Measurements from ENCODE around the gene ARHGAP28. TPM values are rescaled to one million over a fixed set of nuclear protein-coding genes. Genes with fewer than 3 reads are reported as not detected.

The ARHGAP28 gene
- total RNA-seq, 3 donors from 2014 or later, result 7.3 to 13.0 (median 10.8) TPM

- Histone ChIP-seq H3K27ac (no peak overlapping the region), H3K27me3 (no peaks in the 10 kb centered on the region)
Observed at GRCh38 chr18:6746386-6746960, 17.0 kb downstream of the ARHGAP28 start.

GRCh38 chr18:6747646-6748045 is 18.1 kb downstream of the ARHGAP28 start:
- Histone ChIP-seq H3K27ac (no peak overlapping the region), H3K36me3 (no peaks in the 10 kb centered on the region), H3K4me3 (no peak overlapping the region), H3K4me1 (no peaks in the 10 kb centered on the region), H3K27me3 (no peaks in the 10 kb centered on the region), H3K9me3 (peaks cover 0 to 5% of the 10 kb centered on the region in 2 donors)
- no peak for DNase-seq (ENCODE audit: low spot score in 2 of 2)
- TF ChIP-seq CTCF (IDR thresholded peaks at IDR 0.05) (no peak), POLR2AphosphoS5 (IDR thresholded peaks at IDR 0.05) (no peak), POLR2A (IDR thresholded peaks at IDR 0.05) (no peak)
- intact Hi-C loops (cut with DNase I; ENCODE audit: low total_unique reads), result no loop called here

More at GRCh38 chr18:6746386-6746960, 17.0 kb downstream of the ARHGAP28 start:
- intact Hi-C loops (cut with DNase I; ENCODE audit: low total_unique reads), result no loop called here
- TF ChIP-seq CTCF (IDR thresholded peaks at IDR 0.05) (no peak), POLR2AphosphoS5 (IDR thresholded peaks at IDR 0.05) (no peak), POLR2A (IDR thresholded peaks at IDR 0.05) (no peak)
- H3K4me3 ChIP-seq, result no peak overlapping the region
- no peak for DNase-seq (ENCODE audit: low spot score in 2 of 2)
- H3K4me1 ChIP-seq, result no peaks in the 10 kb centered on the region
- H3K36me3 ChIP-seq, result no peaks in the 10 kb centered on the region
- H3K9me3 ChIP-seq, result peaks cover 0 to 5% of the 10 kb centered on the region in 2 donors

GRCh38 chr18:6748241-6748640 is 18.7 kb downstream of the ARHGAP28 start:
- intact Hi-C loops (cut with DNase I; ENCODE audit: low total_unique reads), result no loop called here
- Histone ChIP-seq H3K36me3 (no peaks in the 10 kb centered on the region), H3K9me3 (peaks cover 0 to 5% of the 10 kb centered on the region in 2 donors), H3K4me1 (no peaks in the 10 kb centered on the region), H3K27ac (no peak overlapping the region), H3K4me3 (no peak overlapping the region), H3K27me3 (no peaks in the 10 kb centered on the region)
- DNase-seq (ENCODE audit: low spot score in 2 of 2), result no peak
- no peak for TF ChIP-seq POLR2A (IDR thresholded peaks at IDR 0.05)
- no peak for TF ChIP-seq CTCF (IDR thresholded peaks at IDR 0.05)
- no peak for TF ChIP-seq POLR2AphosphoS5 (IDR thresholded peaks at IDR 0.05)

GRCh38 chr18:6750411-6750810 is 20.9 kb downstream of the ARHGAP28 start:
- Histone ChIP-seq H3K4me3 (no peak overlapping the region), H3K9me3 (peaks cover 0 to 5% of the 10 kb centered on the region in 2 donors), H3K4me1 (no peaks in the 10 kb centered on the region), H3K36me3 (no peaks in the 10 kb centered on the region), H3K27me3 (no peaks in the 10 kb centered on the region), H3K27ac (peak overlapping the region; percentile 30 to 43)
- no peak for TF ChIP-seq POLR2A (IDR thresholded peaks at IDR 0.05)
- TF ChIP-seq CTCF (IDR thresholded peaks at IDR 0.05), result no peak
- TF ChIP-seq POLR2AphosphoS5 (IDR thresholded peaks at IDR 0.05), result no peak
- intact Hi-C loops (cut with DNase I; ENCODE audit: low total_unique reads), result no loop called here
- no peak for DNase-seq (ENCODE audit: low spot score in 2 of 2)

GRCh38 chr18:6751222-6751621 is 21.7 kb downstream of the ARHGAP28 start:
- Histone ChIP-seq H3K4me3 (no peak overlapping the region), H3K27ac (peak overlapping the region; percentile 43 to 50)

More at GRCh38 chr18:6751222-6751621, 21.7 kb downstream of the ARHGAP28 start:
- Histone ChIP-seq H3K36me3 (no peaks in the 10 kb centered on the region), H3K27me3 (no peaks in the 10 kb centered on the region), H3K4me1 (no peaks in the 10 kb centered on the region), H3K9me3 (peaks cover 0 to 5% of the 10 kb centered on the region in 2 donors)
- DNase-seq (ENCODE audit: low spot score in 2 of 2), result no peak
- intact Hi-C loops (cut with DNase I; ENCODE audit: low total_unique reads), result no loop called here
- TF ChIP-seq POLR2A (IDR thresholded peaks at IDR 0.05) (no peak), CTCF (IDR thresholded peaks at IDR 0.05) (no peak), POLR2AphosphoS5 (IDR thresholded peaks at IDR 0.05) (no peak)
